NB4 (cell line): ENCODE data around the gene ZFYVE28.

Experiments used
- CTCF ChIP-seq: IDR thresholded peaks from one replicate; pipeline ENCODE4 v1.5.1; 2012; ENCODE audit warnings: low read depth, low read length
- MYC ChIP-seq: IDR thresholded peaks from 2 replicates; pipeline ENCODE4 v1.6.1; 2011; ENCODE audit warnings: low read depth, low read length
- POLR2A ChIP-seq: IDR thresholded peaks from 2 replicates; pipeline ENCODE4 v1.6.1; 2011; ENCODE audit warnings: mild to moderate bottlenecking; ENCODE audit not compliant: insufficient read length; ENCODE audit errors: extremely low read depth
- TF ChIP-seq, protein P1 (sequence below): IDR thresholded peaks from 2 replicates; pipeline ENCODE4 v1.6.1; 2011; ENCODE audit warnings: low read depth, low read length

DNA sequence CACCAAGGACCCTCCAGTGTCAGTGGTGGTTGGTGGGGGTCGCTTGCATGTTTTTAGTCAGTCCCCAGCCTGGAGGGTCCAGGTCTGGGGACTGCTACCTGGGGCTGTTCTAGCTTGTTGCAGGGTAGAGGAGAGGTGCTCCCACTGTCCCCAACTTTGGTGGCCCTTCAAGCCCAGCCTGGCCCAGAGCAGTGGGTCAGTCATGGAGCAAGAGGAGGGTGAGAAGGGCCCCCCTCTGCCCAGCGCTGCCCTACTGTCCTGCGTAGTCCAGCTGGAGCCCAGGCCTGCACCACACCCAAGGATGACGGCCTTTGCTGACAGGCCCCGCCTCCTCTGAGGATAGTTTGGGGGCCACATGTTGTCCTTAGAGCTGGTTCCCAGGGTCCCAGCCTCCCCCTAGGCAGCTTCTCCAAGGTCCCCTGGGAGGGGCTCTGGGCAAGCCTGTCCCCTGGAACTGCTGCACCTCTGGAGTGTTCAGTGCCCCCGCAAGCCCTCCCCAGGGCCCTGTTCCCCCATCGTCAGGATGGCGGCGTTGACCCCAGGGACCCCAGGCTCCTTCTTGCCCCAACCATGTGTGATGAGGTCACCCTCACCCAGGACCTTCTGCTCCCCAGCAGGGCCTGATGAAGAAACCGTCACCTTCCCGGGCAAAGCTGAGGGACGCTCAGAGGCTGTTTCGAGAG lies 7.1 kb upstream of the ZFYVE28 start:
- TF ChIP-seq POLR2A = no peak
- no peak for TF ChIP-seq CTCF
- TF ChIP-seq, protein P1, sequence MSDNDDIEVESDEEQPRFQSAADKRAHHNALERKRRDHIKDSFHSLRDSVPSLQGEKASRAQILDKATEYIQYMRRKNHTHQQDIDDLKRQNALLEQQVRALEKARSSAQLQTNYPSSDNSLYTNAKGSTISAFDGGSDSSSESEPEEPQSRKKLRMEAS = no peak
- no peak for TF ChIP-seq MYC
